Naive thymus-derived CD4-positive, alpha-beta T cell (primary cell): ENCODE data around the gene AKR1E2. TPM values are rescaled to one million over a fixed set of nuclear protein-coding genes. Genes with fewer than 3 reads are reported as not detected.

ENCODE experiments used
- ATAC-seq: fragments of 150-1000 bp; cut with Tn5 transposase; 2 replicates; pipeline ENCODE4 v1.10.0; 2021; ENCODE audit warnings: mild to moderate bottlenecking, moderate library complexity
- CTCF ChIA-PET: fragments of 350-600 bp; sonication (Branson Sonifier 250); formaldehyde crosslinking; loops from one replicate; lab custom pipeline; 2021; ENCODE audit warnings: antibody characterized with exemption; lab: Charles Lee
- POLR2A ChIA-PET: fragments of 350-600 bp; sonication (Branson Sonifier 250); formaldehyde crosslinking; loops from one replicate; lab custom pipeline; 2021; ENCODE audit warnings: antibody characterized with exemption, inconsistent platforms; lab: Charles Lee
- DNase-seq, 9 donors: peaks; one replicate each; pipeline versions ENCODE4 v3.0.0 to v3.0.0-alpha.2; 2020 to 2022; ENCODE audit warnings: mixed read lengths in 1 of 9
- H3K27ac ChIP-seq: one replicate; pipeline ENCODE4 v1.7.0; 2013; ENCODE audit warnings: mild to moderate bottlenecking, low read depth, low read length, moderate library complexity
- H3K27me3 ChIP-seq, 2 donors: one replicate each; pipeline ENCODE4 v1.7.0; 2013; ENCODE audit warnings: low read length in 2 of 2, mild to moderate bottlenecking in 2 of 2, moderate library complexity in 2 of 2; ENCODE audit not compliant: control insufficient read depth in 2 of 2, insufficient read depth in 2 of 2
- H3K36me3 ChIP-seq, 3 experiments: 1 replicate in 2 of 3; 2 replicates in 1 of 3; pipeline ENCODE4 v1.7.0; 2013; ENCODE audit warnings: low read length in 3 of 3, mild to moderate bottlenecking in 3 of 3, moderate library complexity in 1 of 3; ENCODE audit not compliant: insufficient read depth in 3 of 3, control insufficient read depth in 2 of 3
- H3K4me1 ChIP-seq, 2 donors: one replicate each; pipeline ENCODE4 v1.7.0; 2013; ENCODE audit warnings: low read length in 2 of 2, mild to moderate bottlenecking in 2 of 2, moderate library complexity in 1 of 2; ENCODE audit not compliant: control insufficient read depth in 2 of 2, insufficient read depth in 2 of 2
- H3K4me3 ChIP-seq: 2 replicates; pipeline ENCODE4 v1.7.0; 2013; ENCODE audit warnings: mild to moderate bottlenecking, low read length
- H3K9me3 ChIP-seq, 3 experiments: 1 replicate in 2 of 3; 2 replicates in 1 of 3; pipeline ENCODE4 v1.7.0; 2013; ENCODE audit warnings: low read length in 3 of 3; ENCODE audit not compliant: control insufficient read depth in 2 of 3
- H3K27ac Mint-ChIP-seq, 9 donors: one replicate each; pipeline ENCODE4 v1.8.0; 2020 to 2022; ENCODE audit warnings: mixed read lengths in 9 of 9, mild to moderate bottlenecking in 8 of 9, moderate library complexity in 5 of 9, inconsistent platforms in 2 of 9
- H3K27me3 Mint-ChIP-seq, 5 donors: one replicate each; pipeline ENCODE4 v1.8.0; 2021 to 2022; ENCODE audit warnings: mixed read lengths in 5 of 5, mild to moderate bottlenecking in 1 of 5
- H3K36me3 Mint-ChIP-seq, 5 donors: one replicate each; pipeline ENCODE4 v1.8.0; 2020 to 2022; ENCODE audit warnings: mixed read lengths in 5 of 5, mild to moderate bottlenecking in 3 of 5, inconsistent platforms in 1 of 5
- H3K4me1 Mint-ChIP-seq, 7 donors: one replicate each; pipeline ENCODE4 v1.8.0; 2020 to 2022; ENCODE audit warnings: mixed read lengths in 7 of 7, mild to moderate bottlenecking in 3 of 7, inconsistent platforms in 1 of 7
- H3K4me3 Mint-ChIP-seq, 10 donors: one replicate each; pipeline ENCODE4 v1.8.0; 2020 to 2022; ENCODE audit warnings: mild to moderate bottlenecking in 10 of 10, mixed read lengths in 10 of 10, moderate library complexity in 6 of 10, inconsistent platforms in 2 of 10
- H3K9me3 Mint-ChIP-seq, 11 donors: one replicate each; pipeline ENCODE4 v1.8.0; 2020 to 2022; ENCODE audit warnings: mixed read lengths in 11 of 11, mild to moderate bottlenecking in 4 of 11, inconsistent platforms in 1 of 11, moderate library complexity in 1 of 11
- intact Hi-C, 2 donors: fragments of 100-400 bp; cut with micrococcal nuclease; formaldehyde crosslinking; loops; one replicate each; pipeline ENCODE4 v1.15.1; 2023
- polyA plus RNA-seq, 2 donors: library from polyadenylated mRNA; unstranded; fragments of 300-500 nt; fragmentation: Illumina TruSeq; gene quantifications; one replicate each; pipeline ENCODE4 v1.2.3, GENCODE V29; 2021
- total RNA-seq, 6 experiments: library from RNA in 5 of 6; stranded (reverse) in 5 of 6; gene quantifications; 1 replicate in 5 of 6; 2 replicates in 1 of 6; pipeline ENCODE4 v1.2.3 and lab custom pipeline; 2021 to 2026

AKR1E2 gene
- total and polyA plus RNA-seq, 7 experiments from 2014 or later: 3.6 to 26.0 (median 10.6) TPM

DNA sequence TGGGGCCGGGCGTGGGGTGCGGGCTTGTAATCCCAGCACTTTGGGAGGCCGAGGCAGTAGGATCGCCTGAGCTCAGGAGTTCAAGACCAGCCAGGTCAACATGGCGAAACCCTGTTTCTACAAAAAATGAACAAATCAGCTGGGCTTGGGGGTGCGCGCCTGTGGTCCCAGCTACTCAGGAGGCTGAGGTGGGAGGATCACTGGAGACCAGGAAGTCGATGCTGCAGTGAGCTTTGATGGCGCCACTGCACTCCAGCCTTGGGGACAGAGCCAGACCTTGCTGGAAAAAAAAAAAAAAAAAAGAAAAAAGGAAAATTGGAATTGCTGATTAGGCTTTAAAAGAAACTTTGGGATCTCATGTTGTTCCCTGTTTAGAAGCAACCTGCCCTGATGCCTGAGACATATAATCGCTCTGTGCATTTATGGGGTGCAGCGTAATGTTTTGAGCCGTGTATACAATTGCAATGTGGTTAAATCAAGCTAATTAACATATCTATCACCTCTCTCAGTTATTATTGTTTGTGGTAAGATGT is 851 bp downstream of the AKR1E2 start:
- DNase-seq: peak in 1 of 9 donors; percentile 2

DNA sequence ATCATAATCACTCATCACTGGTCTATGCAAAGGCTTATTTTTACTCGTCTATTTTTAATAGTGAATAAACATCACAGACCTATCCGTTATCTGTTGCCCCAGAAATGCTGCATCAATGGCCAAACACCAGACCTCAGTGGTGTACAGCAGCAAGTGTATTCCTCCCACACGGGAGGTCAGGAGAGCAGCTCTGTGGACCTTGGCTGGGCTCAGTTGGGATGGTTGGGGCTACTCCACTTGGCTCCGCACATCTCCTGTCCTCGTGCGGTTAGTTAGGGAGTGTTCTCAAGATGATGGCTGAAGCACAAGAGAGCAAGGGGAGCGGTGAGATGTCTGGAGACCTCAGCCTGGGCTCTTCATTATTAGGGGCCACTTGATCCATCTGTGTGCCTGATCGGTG is 2.0 kb downstream of the AKR1E2 start:
- Mint-ChIP-seq H3K36me3 (peaks cover 0 to 18% (median 4%) of the 10 kb centered on the region in 5 donors), H3K27ac (peak overlapping the region in 1 of 9 donors; percentile 75), H3K27me3 (peaks cover 0 to 40% (median 28%) of the 10 kb centered on the region in 5 donors), H3K4me3 (peak overlapping the region in 5 of 10 donors; percentile 63 to 87 (median 82)), H3K4me1 (peaks cover 15 to 59% (median 42%) of the 10 kb centered on the region in 7 donors), H3K9me3 (peaks cover 0 to 2% (median 0%) of the 10 kb centered on the region in 11 donors)
- CTCF ChIA-PET: interaction anchor here (1.8 to 2.4 kb wide), 2 partner anchors 8 to 10 kb away, joined by 5 to 9 read pairs; no protein-coding TSS in a partner anchor
- H3K4me1 ChIP-seq: peaks cover 2 to 6% of the 10 kb centered on the region in 2 donors
- peaks cover 0 to 6% of the 10 kb centered on the region in 2 donors for H3K27me3 ChIP-seq
- intact Hi-C loops: loop anchor here (5.0 to 10.0 kb wide), 5 partner anchors 464 to 1656 kb away; partner anchors contain the start of genes FBH1 (in 1 of the 2), IL15RA (in 1 of the 2), PITRM1 (in 1 of the 2) and TASOR2 (in 1 of the 2)
- POLR2A ChIA-PET: interaction anchor here (1.0 to 1.1 kb wide), 2 partner anchors 9 to 464 kb away, joined by 3 to 5 read pairs; no protein-coding TSS in a partner anchor
- H3K36me3 ChIP-seq: no peaks in the 10 kb centered on the region
- H3K4me3 ChIP-seq: no peak overlapping the region
- H3K9me3 ChIP-seq: no peaks in the 10 kb centered on the region
- H3K27ac ChIP-seq: no peak overlapping the region
- ATAC-seq: no peak
- no peak for DNase-seq

More for the DNA sequence above, 851 bp downstream of the AKR1E2 start:
- intact Hi-C loops: loop anchor here (1.0 to 10.0 kb wide), 7 partner anchors 8 to 1655 kb away; partner anchors contain the start of genes FBH1 (in 1 of the 2), IL15RA (in 1 of the 2), PITRM1 (in 1 of the 2) and TASOR2 (in 1 of the 2)
- Histone ChIP-seq H3K4me3 (no peak overlapping the region), H3K4me1 (peaks cover 2 to 6% of the 10 kb centered on the region in 2 donors), H3K27me3 (peaks cover 0 to 6% of the 10 kb centered on the region in 2 donors), H3K36me3 (no peaks in the 10 kb centered on the region), H3K9me3 (no peaks in the 10 kb centered on the region), H3K27ac (peak overlapping the region; percentile 72)
- Mint-ChIP-seq H3K27ac (peak overlapping the region in 8 of 9 donors; percentile 12 to 89 (median 83)), H3K36me3 (peaks cover 0 to 16% (median 0%) of the 10 kb centered on the region in 5 donors), H3K9me3 (peaks cover 0 to 2% (median 0%) of the 10 kb centered on the region in 11 donors), H3K27me3 (peaks cover 0 to 48% (median 31%) of the 10 kb centered on the region in 5 donors), H3K4me3 (peak overlapping the region; percentile 61 to 89 (median 84)), H3K4me1 (peaks cover 15 to 51% (median 36%) of the 10 kb centered on the region in 7 donors)
- ChIA-PET CTCF (interaction anchor here (0.6 to 2.4 kb wide), 3 partner anchors 8 to 1264 kb away, joined by 3 to 9 read pairs (median 3); no protein-coding TSS in a partner anchor), POLR2A (interaction anchor here (0.6 to 3.1 kb wide), 6 partner anchors 9 to 465 kb away, joined by 3 to 24 read pairs (median 3); no protein-coding TSS in a partner anchor)
- no peak for ATAC-seq

DNA sequence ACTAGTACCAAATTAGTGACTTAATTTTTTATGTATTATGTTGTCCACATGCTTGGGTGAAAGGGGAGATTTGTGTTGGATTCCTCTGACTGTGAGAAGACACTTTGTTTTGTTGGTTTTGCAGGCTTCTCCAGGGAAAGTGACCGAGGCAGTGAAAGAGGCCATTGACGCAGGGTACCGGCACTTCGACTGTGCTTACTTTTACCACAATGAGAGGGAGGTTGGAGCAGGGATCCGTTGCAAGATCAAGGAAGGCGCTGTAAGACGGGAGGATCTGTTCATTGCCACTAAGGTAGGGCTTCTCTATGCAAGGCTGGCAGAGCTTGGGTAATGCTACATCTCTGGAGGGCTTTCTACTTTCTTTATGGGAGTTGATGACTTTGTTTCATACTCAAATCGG is 4.5 kb downstream of the AKR1E2 start:
- H3K27me3 ChIP-seq: peaks cover 0 to 6% of the 10 kb centered on the region in 2 donors
- ChIA-PET POLR2A (interaction anchor here (0.6 kb wide), 1 partner anchor 606 kb away, joined by 6 read pairs; no protein-coding TSS in a partner anchor), CTCF (interaction anchor here (0.6 to 1.7 kb wide), 4 partner anchors 9 to 19 kb away, joined by 3 to 7 read pairs (median 4); no protein-coding TSS in a partner anchor)
- H3K4me3 Mint-ChIP-seq: no peak overlapping the region
- H3K4me3 ChIP-seq: no peak overlapping the region
- intact Hi-C loops: no loop called here
- peaks cover 0 to 25% (median 23%) of the 10 kb centered on the region in 5 donors for H3K27me3 Mint-ChIP-seq
- H3K27ac ChIP-seq: no peak overlapping the region
- peaks cover 0 to 21% (median 4%) of the 10 kb centered on the region in 5 donors for H3K36me3 Mint-ChIP-seq
- peak overlapping the region in 4 of 9 donors; percentile 23 to 72 (median 58) for H3K27ac Mint-ChIP-seq
- peaks cover 16 to 81% (median 57%) of the 10 kb centered on the region in 7 donors for H3K4me1 Mint-ChIP-seq
- H3K4me1 ChIP-seq: peaks cover 2 to 19% of the 10 kb centered on the region in 2 donors
- H3K36me3 ChIP-seq: peaks cover 0 to 5% (median 0%) of the 10 kb centered on the region in 3 experiments
- no peaks in the 10 kb centered on the region for H3K9me3 ChIP-seq
- ATAC-seq: no peak
- no peak for DNase-seq
- peaks cover 0 to 2% (median 0%) of the 10 kb centered on the region in 11 donors for H3K9me3 Mint-ChIP-seq

DNA sequence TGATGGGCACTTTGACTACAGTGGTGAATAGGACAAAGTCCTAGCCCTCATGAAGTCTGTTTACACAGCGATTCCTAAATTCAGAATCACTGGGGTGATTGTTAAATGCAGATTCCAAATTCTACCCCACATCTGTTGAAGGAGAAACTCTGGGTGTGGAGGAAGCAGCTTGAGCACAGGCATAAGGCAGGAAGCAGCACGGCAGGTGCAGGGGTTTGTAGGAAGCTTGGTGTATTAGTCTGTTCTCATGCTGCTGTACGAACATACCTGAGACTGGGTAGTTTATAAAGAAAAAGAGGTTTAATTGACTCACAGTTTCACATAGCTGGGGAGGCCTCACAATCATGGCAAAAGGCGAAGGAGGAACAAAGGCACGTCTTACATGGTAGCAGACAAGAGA is 5.1 kb downstream of the AKR1E2 start:
- peaks cover 0 to 6% of the 10 kb centered on the region in 2 donors for H3K27me3 ChIP-seq
- CTCF ChIA-PET: interaction anchor here (0.7 to 1.7 kb wide), 5 partner anchors 8 to 793 kb away, joined by 3 to 7 read pairs (median 3); no protein-coding TSS in a partner anchor
- ATAC-seq: no peak
- intact Hi-C loops: no loop called here
- H3K36me3 ChIP-seq: peaks cover 0 to 5% (median 0%) of the 10 kb centered on the region in 3 experiments
- Mint-ChIP-seq H3K27ac (peak overlapping the region in 6 of 9 donors; percentile 30 to 85 (median 80)), H3K9me3 (no peaks in the 10 kb centered on the region), H3K4me3 (peak overlapping the region in 2 of 10 donors; percentile 13 to 45), H3K36me3 (peaks cover 0 to 25% (median 6%) of the 10 kb centered on the region in 5 donors), H3K4me1 (peaks cover 17 to 82% (median 58%) of the 10 kb centered on the region in 7 donors), H3K27me3 (peaks cover 0 to 24% (median 21%) of the 10 kb centered on the region in 5 donors)
- H3K9me3 ChIP-seq: no peaks in the 10 kb centered on the region
- H3K4me1 ChIP-seq: peaks cover 2 to 23% of the 10 kb centered on the region in 2 donors
- peak in 1 of 9 donors; percentile 4 for DNase-seq
- H3K4me3 ChIP-seq: no peak overlapping the region
- POLR2A ChIA-PET: no interaction called here
- H3K27ac ChIP-seq: no peak overlapping the region

DNA sequence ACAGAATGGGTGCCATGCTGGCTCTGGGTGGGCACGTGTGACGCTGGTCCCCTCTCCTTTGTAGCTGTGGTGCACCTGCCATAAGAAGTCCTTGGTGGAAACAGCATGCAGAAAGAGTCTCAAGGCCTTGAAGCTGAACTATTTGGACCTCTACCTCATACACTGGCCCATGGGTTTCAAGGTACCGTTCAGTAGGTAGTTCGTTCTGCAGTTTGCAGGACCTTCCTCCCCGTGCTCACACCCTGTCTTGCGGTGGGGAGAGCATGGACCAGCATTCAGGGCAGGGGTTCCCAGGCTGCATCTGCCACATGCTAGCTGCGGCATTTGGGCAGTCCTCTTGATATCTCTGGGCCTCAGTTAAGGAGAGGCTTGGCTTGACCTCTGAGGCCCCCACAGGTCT is 7.3 kb downstream of the AKR1E2 start:
- Mint-ChIP-seq H3K27me3 (peaks cover 0 to 9% (median 7%) of the 10 kb centered on the region in 5 donors), H3K36me3 (peaks cover 0 to 27% (median 8%) of the 10 kb centered on the region in 5 donors), H3K4me3 (no peak overlapping the region), H3K27ac (peak overlapping the region in 4 of 9 donors; percentile 16 to 91 (median 64)), H3K4me1 (peaks cover 19 to 77% (median 59%) of the 10 kb centered on the region in 7 donors), H3K9me3 (no peaks in the 10 kb centered on the region)
- ChIA-PET CTCF (interaction anchor here (0.7 to 6.8 kb wide), 4 partner anchors 11 to 600 kb away, joined by 3 to 63 read pairs (median 5); no protein-coding TSS in a partner anchor), POLR2A (no interaction called here)
- Histone ChIP-seq H3K27me3 (peaks cover 0 to 2% of the 10 kb centered on the region in 2 donors), H3K27ac (no peak overlapping the region), H3K4me1 (peaks cover 0 to 37% of the 10 kb centered on the region in 2 donors), H3K9me3 (no peaks in the 10 kb centered on the region), H3K36me3 (peaks cover 0 to 5% (median 0%) of the 10 kb centered on the region in 3 experiments), H3K4me3 (no peak overlapping the region)
- intact Hi-C loops: no loop called here
- DNase-seq (no peak), ATAC-seq (no peak)
